Karpas-422 (cell line): ENCODE data around the gene HOXA5. TPM values are rescaled to one million over a fixed set of nuclear protein-coding genes. Genes with fewer than 3 reads are reported as not detected.

Source experiments
- DNase-seq: peaks from one replicate; pipeline ENCODE4 v3.0.0-alpha.2; 2015
- H2AFZ ChIP-seq: fragments of 200-600 bp; sonication (generic); 2 replicates; pipeline ENCODE4 v1.6.1; 2014; ENCODE audit warnings: antibody characterized with exemption, low read length, mixed read lengths
- H3K27ac ChIP-seq: fragments of 200-600 bp; sonication (generic); 2 replicates; pipeline ENCODE4 v1.5.1; 2014; ENCODE audit warnings: mild to moderate bottlenecking, low read length, moderate library complexity
- H3K27me3 ChIP-seq: fragments of 200-600 bp; sonication (generic); 2 replicates; pipeline ENCODE4 v1.6.1; 2014; ENCODE audit warnings: low read length, mixed read lengths
- H3K36me3 ChIP-seq: fragments of 200-600 bp; sonication (generic); 2 replicates; pipeline ENCODE4 v1.6.1; 2014; ENCODE audit warnings: low read length, mixed read lengths; ENCODE audit not compliant: insufficient read depth
- H3K4me1 ChIP-seq: fragments of 200-600 bp; sonication (generic); 2 replicates; pipeline ENCODE4 v1.6.1; 2014; ENCODE audit warnings: mild to moderate bottlenecking, low read length, mixed read lengths
- H3K4me2 ChIP-seq: fragments of 200-600 bp; sonication (generic); 2 replicates; pipeline ENCODE4 v1.6.1; 2014; ENCODE audit warnings: low read length, low read depth, mild to moderate bottlenecking; ENCODE audit not compliant: poor library complexity, severe bottlenecking
- H3K4me3 ChIP-seq: fragments of 200-600 bp; sonication (generic); 2 replicates; pipeline ENCODE4 v1.5.1; 2014; ENCODE audit warnings: mild to moderate bottlenecking, antibody characterized with exemption, low read length, mixed read lengths
- H3K79me2 ChIP-seq: fragments of 200-600 bp; sonication (generic); 2 replicates; pipeline ENCODE4 v1.6.1; 2014; ENCODE audit warnings: mild to moderate bottlenecking, low read length, mixed read lengths
- H3K9ac ChIP-seq: fragments of 200-600 bp; sonication (generic); 2 replicates; pipeline ENCODE4 v1.6.0; 2014; ENCODE audit warnings: low read length
- H3K9me2 ChIP-seq: fragments of 200-600 bp; sonication (generic), shearing (Covaris generic); replicated peaks from 2 replicates; pipeline ENCODE4 v1.6.0; 2014; ENCODE audit warnings: mild to moderate bottlenecking, low read length, moderate library complexity; ENCODE audit not compliant: insufficient read depth
- H3K9me3 ChIP-seq: fragments of 300-700, 200-600 bp; sonication (generic); 2 replicates; pipeline ENCODE4 v1.6.1; 2014; ENCODE audit warnings: low read length, mixed read lengths
- H4K20me1 ChIP-seq: fragments of 200-600 bp; sonication (generic); 2 replicates; pipeline ENCODE4 v1.6.1; 2014; ENCODE audit warnings: mild to moderate bottlenecking, antibody characterized with exemption, low read length, low read depth; ENCODE audit not compliant: insufficient read depth
- total RNA-seq: library from RNA; depleted of rRNA; stranded (reverse); fragments of >200 nt; shearing (Covaris generic); gene quantifications from 2 replicates; pipeline ENCODE4 v1.2.3, GENCODE V29; 2014; ENCODE audit warnings: low replicate concordance

HOXA5 gene
- total RNA-seq, 1 experiment from 2014 or later, result 4.1 TPM

DNA sequence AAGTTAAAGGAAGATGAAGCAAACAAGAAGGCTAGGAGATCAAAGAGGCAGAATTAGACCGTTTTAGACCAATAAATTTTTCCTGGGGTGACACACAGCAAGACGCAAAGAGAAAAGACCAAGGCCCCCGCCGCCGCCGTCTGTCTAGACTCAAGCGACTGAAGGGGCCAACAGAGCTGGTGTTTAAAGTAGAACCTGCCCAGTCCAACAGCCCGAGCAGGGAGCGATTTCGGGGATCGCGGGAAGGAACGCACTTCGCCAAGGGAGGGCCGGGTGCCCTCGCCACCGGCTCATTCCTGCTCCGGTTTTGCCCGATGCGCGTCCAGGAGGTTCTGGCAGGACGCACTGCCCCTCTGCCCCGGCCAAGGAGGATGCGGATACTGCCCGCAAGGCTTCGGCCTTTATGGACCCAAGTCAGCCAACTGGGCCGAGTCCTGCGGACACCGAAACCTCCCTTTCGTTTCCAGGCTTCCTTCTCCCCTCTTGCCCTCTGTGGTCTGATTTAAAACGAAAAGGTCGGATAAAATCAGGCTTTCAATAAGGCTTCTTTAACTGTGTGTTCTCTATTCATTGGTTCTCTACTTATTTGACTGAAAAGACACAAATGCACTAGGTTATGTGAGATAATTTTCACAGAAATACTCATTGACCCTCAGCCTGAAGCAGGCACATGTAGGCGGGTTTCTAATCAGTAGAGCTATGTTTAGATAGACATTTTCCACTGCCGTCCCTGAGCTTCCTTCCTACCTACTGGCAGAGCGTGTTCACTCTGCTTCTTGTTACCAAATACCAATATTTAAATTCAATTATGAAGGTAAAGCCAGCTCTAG, 15.2 kb upstream of the HOXA5 start:
- Histone ChIP-seq H3K4me3 (no peak overlapping the region), H3K36me3 (no peaks in the 10 kb centered on the region), H3K27me3 (no peaks in the 10 kb centered on the region), H3K4me1 (peaks cover 48% of the 10 kb centered on the region), H3K9ac (no peak overlapping the region), H3K9me3 (no peaks in the 10 kb centered on the region), H2AFZ (no peak overlapping the region), H3K79me2 (no peaks in the 10 kb centered on the region), H3K27ac (no peak overlapping the region), H3K9me2 (no peaks in the 10 kb centered on the region), H3K4me2 (no peak overlapping the region), H4K20me1 (no peaks in the 10 kb centered on the region)
- no peak for DNase-seq

- H3K4me1 ChIP-seq, result peaks cover 48% of the 10 kb centered on the region
- no peaks in the 10 kb centered on the region for H3K9me3 ChIP-seq
- no peak overlapping the region for H3K4me2 ChIP-seq
- no peak for DNase-seq
- H3K79me2 ChIP-seq, result no peaks in the 10 kb centered on the region
- no peak overlapping the region for H2AFZ ChIP-seq
- H3K4me3 ChIP-seq, result no peak overlapping the region
- H4K20me1 ChIP-seq, result no peaks in the 10 kb centered on the region
- H3K36me3 ChIP-seq, result no peaks in the 10 kb centered on the region
- H3K9ac ChIP-seq, result no peak overlapping the region
- H3K27ac ChIP-seq, result no peak overlapping the region
- no peaks in the 10 kb centered on the region for H3K9me2 ChIP-seq
- no peaks in the 10 kb centered on the region for H3K27me3 ChIP-seq
Observed at GRCh38 chr7:27157702-27158431, 14.4 kb upstream of the HOXA5 start.

DNA sequence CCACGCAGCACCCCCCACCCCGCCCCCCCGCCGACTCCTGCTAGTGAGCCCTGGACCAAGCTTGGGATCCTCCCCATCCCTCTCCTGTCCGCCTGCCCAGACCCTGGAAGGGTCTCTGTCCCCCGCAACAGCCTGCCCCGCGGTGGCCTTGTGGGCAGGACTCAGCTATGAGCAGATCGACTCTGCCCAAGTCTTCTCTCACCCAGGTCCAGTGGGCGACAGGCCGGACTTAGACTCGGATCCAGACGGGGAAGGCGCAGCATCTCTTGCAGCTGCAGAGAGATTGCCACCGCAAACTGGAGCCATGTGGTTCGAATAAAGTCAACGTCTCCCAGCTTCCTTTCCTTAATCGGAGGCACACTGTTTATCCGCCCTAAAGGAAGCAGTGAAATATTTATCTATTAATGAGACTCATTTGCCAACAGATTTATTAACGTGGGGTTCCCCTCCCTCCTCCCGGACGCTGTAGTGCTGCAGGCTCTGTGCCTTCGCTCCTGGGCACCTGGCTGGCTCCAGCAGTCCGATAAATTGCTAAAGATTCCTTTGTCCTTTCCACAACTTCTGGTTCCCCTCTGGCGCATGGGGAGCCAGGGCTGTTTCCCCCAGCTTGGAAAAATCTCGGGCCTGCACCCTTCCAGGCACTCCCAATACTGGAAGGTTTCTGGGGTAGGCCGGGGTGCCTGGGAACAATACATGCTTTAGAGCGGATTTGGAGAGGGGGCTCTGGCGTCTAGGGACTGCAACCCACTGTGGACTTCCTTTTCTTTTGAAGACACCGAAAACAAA, 13.6 kb upstream of the HOXA5 start:
- H2AFZ ChIP-seq, result peak overlapping the region; percentile 96; the same call in 1 of the 2 replicates
- no peaks in the 10 kb centered on the region for H4K20me1 ChIP-seq
- peak; percentile 44 for DNase-seq
- peak overlapping the region; percentile 78 for H3K9ac ChIP-seq
- peak overlapping the region; percentile 77 for H3K4me2 ChIP-seq
- peaks cover 50% of the 10 kb centered on the region for H3K4me1 ChIP-seq
- H3K9me3 ChIP-seq, result no peaks in the 10 kb centered on the region
- no peaks in the 10 kb centered on the region for H3K9me2 ChIP-seq
- H3K79me2 ChIP-seq, result no peaks in the 10 kb centered on the region
- H3K4me3 ChIP-seq, result peak overlapping the region; percentile 69
- no peaks in the 10 kb centered on the region for H3K36me3 ChIP-seq
- H3K27ac ChIP-seq, result no peak overlapping the region
- H3K27me3 ChIP-seq, result no peaks in the 10 kb centered on the region

GRCh38 chr7:27156508-27156898, 13.0 kb upstream of the HOXA5 start, which contains the start of gene HOXA7:
Gene HOXA7 (minus strand): TSS chr7:27156675. CDS start chr7:27156545, 130 bp downstream.
- Histone ChIP-seq H2AFZ (peak within 1 kb of the TSS; percentile 96), H3K9me2 (no peaks in the 10 kb centered on the region), H3K4me1 (peaks cover 52% of the 10 kb centered on the region), H3K27me3 (no peaks in the 10 kb centered on the region), H3K36me3 (no peaks in the 10 kb centered on the region), H4K20me1 (no peaks in the 10 kb centered on the region), H3K79me2 (no peaks in the 10 kb centered on the region), H3K9me3 (no peaks in the 10 kb centered on the region), H3K9ac (peak within 1 kb of the TSS; percentile 78), H3K4me2 (peak within 1 kb of the TSS; percentile 77), H3K4me3 (peak within 1 kb of the TSS; percentile 69), H3K27ac (peak within 1 kb of the TSS; percentile 75)
- peak; percentile 90 for DNase-seq

- Histone ChIP-seq H2AFZ (peak overlapping the region; percentile 96), H3K9me2 (no peaks in the 10 kb centered on the region), H3K9me3 (no peaks in the 10 kb centered on the region), H3K27me3 (no peaks in the 10 kb centered on the region), H3K9ac (peak overlapping the region; percentile 78), H3K4me1 (peaks cover 52% of the 10 kb centered on the region), H3K27ac (peak overlapping the region; percentile 75), H3K4me2 (peak overlapping the region; percentile 77), H3K79me2 (no peaks in the 10 kb centered on the region), H3K36me3 (no peaks in the 10 kb centered on the region), H4K20me1 (no peaks in the 10 kb centered on the region), H3K4me3 (peak overlapping the region; percentile 69)
- peak; percentile 86 for DNase-seq
Observed at GRCh38 chr7:27155816-27156507, 12.5 kb upstream of the HOXA5 start.

DNA sequence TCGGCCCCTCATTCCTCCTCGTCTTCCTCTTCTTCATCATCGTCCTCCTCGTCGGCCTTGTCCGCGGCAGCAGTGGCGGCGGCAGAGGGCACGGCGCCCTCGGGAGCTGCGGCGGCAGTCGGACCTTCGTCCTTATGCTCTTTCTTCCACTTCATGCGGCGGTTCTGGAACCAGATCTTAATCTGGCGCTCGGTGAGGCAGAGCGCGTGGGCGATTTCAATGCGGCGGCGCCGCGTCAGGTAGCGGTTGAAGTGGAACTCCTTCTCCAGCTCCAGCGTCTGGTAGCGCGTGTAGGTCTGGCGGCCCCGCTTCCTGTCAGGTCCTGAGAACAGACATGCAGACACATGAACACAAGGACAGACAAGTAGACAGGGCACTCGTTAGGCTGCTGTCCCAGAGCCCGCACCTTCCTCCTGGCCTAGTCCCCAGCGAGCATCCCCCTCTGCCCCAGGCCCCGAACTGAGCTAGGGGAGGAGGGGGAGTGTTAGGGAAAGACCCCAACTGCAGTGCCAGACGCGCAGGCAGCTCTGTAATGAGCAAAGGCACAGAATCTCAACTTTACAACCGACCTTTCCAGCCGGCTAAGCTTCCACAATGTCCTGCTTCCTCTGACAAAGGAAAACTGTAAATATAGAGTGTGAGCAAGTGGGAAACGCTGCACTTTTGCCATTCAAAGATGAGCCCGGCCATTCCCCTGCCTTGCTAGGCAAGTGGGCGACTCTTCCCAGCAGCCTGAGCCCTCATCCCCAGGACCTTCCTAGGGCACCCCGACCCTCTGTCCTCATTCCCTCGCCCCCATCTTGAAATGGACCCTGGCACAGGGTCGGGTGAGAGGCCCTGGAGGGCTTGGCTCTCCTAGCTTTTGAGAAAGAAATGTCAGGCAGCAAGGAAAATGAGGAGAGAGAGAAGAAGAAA, 11.7 kb upstream of the HOXA5 start:
- H3K79me2 ChIP-seq, result peaks cover 3% of the 10 kb centered on the region; the same call in 1 of the 2 replicates
- H3K27me3 ChIP-seq, result no peaks in the 10 kb centered on the region
- no peaks in the 10 kb centered on the region for H3K36me3 ChIP-seq
- peak overlapping the region; percentile 96 for H2AFZ ChIP-seq
- H3K9me2 ChIP-seq, result no peaks in the 10 kb centered on the region
- peak overlapping the region; percentile 77 for H3K4me2 ChIP-seq
- H3K27ac ChIP-seq, result peak overlapping the region; percentile 75
- no peaks in the 10 kb centered on the region for H4K20me1 ChIP-seq
- H3K9me3 ChIP-seq, result no peaks in the 10 kb centered on the region
- peak; percentile 77 for DNase-seq
- peaks cover 47% of the 10 kb centered on the region for H3K4me1 ChIP-seq
- peak overlapping the region; percentile 69 for H3K4me3 ChIP-seq
- H3K9ac ChIP-seq, result peak overlapping the region; percentile 78

DNA sequence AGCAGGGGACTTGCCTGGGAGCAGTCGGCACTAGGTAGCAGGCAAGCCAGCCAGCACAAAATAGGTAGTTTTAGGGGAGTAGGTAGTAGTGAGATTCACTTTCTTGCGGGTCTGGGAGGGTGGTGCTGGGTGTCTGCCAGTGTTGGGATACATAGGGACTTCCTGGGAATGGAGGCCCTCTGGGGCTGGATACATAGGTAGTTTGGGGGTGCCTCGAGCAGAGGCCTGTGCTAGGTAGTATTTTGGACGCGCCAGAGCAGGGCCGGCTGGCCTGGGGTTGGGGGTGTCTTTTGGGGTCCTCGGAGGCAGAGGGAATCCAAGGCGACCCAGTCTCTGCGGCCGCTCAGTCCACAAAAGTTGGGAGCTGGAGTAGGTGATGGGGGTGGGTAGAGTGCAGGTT, 10.9 kb upstream of the HOXA5 start:
- H3K27ac ChIP-seq, result no peak overlapping the region
- H3K4me1 ChIP-seq, result peaks cover 46% of the 10 kb centered on the region
- H4K20me1 ChIP-seq, result no peaks in the 10 kb centered on the region
- peaks cover 11% of the 10 kb centered on the region for H3K79me2 ChIP-seq
- H3K27me3 ChIP-seq, result no peaks in the 10 kb centered on the region
- H3K4me2 ChIP-seq, result peak overlapping the region; percentile 77
- H2AFZ ChIP-seq, result no peak overlapping the region; the same call in 1 of the 2 replicates
- no peaks in the 10 kb centered on the region for H3K9me3 ChIP-seq
- no peaks in the 10 kb centered on the region for H3K36me3 ChIP-seq
- H3K9me2 ChIP-seq, result no peaks in the 10 kb centered on the region
- no peak for DNase-seq
- peak overlapping the region; percentile 69; the same call in 1 of the 2 replicates for H3K4me3 ChIP-seq
- peak overlapping the region; percentile 78 for H3K9ac ChIP-seq
